ENCODE measurements around the gene FHIT. TPM values are rescaled to one million over a fixed set of nuclear protein-coding genes. Genes with fewer than 3 reads are reported as not detected.

FHIT gene
- total RNA-seq, 1 donor from 2014 or later = 16.1 TPM

- no peak for TF ChIP-seq CTCF (IDR thresholded peaks at IDR 0.05; ENCODE audit: unreplicated experiment)
- Mint-ChIP-seq H3K4me1 (ENCODE audit: low read depth) (peaks cover 9% of the 10 kb centered on the region), H3K36me3 (ENCODE audit: insufficient read depth) (no peaks in the 10 kb centered on the region), H3K4me3 (ENCODE audit: low read depth) (no peak overlapping the region), H3K27me3 (no peaks in the 10 kb centered on the region), H3K27ac (no peak overlapping the region), H3K9me3 (ENCODE audit: low read depth) (no peaks in the 10 kb centered on the region)
- DNase-seq (ENCODE audit: low spot score, unreplicated experiment) = no peak
These were observed 657.2 kb downstream of the FHIT start for GRCh38 chr3:60594025-60594424.

- H3K27ac Mint-ChIP-seq = no peak overlapping the region
- H3K9me3 Mint-ChIP-seq (ENCODE audit: low read depth) = no peaks in the 10 kb centered on the region
- H3K36me3 Mint-ChIP-seq (ENCODE audit: insufficient read depth) = no peaks in the 10 kb centered on the region
- no peak overlapping the region for H3K4me3 Mint-ChIP-seq (ENCODE audit: low read depth)
- no peaks in the 10 kb centered on the region for H3K27me3 Mint-ChIP-seq
- H3K4me1 Mint-ChIP-seq (ENCODE audit: low read depth) = no peaks in the 10 kb centered on the region
- DNase-seq (ENCODE audit: low spot score, unreplicated experiment) = no peak
- TF ChIP-seq CTCF (IDR thresholded peaks at IDR 0.05; ENCODE audit: unreplicated experiment) = no peak
These were observed 660.0 kb downstream of the FHIT start for GRCh38 chr3:60591267-60591666.

- no peaks in the 10 kb centered on the region for H3K4me1 Mint-ChIP-seq (ENCODE audit: low read depth)
- H3K9me3 Mint-ChIP-seq (ENCODE audit: low read depth) = no peaks in the 10 kb centered on the region
- H3K36me3 Mint-ChIP-seq (ENCODE audit: insufficient read depth) = no peaks in the 10 kb centered on the region
- no peak for TF ChIP-seq CTCF (IDR thresholded peaks at IDR 0.05; ENCODE audit: unreplicated experiment)
- no peak overlapping the region for H3K27ac Mint-ChIP-seq
- no peaks in the 10 kb centered on the region for H3K27me3 Mint-ChIP-seq
- DNase-seq (ENCODE audit: low spot score, unreplicated experiment) = no peak
- no peak overlapping the region for H3K4me3 Mint-ChIP-seq (ENCODE audit: low read depth)
These were observed 662.4 kb downstream of the FHIT start for GRCh38 chr3:60588806-60589205.

GRCh38 chr3:60585918-60586317 lies 665.3 kb downstream of the FHIT start:
- no peaks in the 10 kb centered on the region for H3K4me1 Mint-ChIP-seq (ENCODE audit: low read depth)

GRCh38 chr3:60584250-60584649 lies 667.0 kb downstream of the FHIT start:
- H3K27me3 Mint-ChIP-seq = no peaks in the 10 kb centered on the region

More at GRCh38 chr3:60585918-60586317, 665.3 kb downstream of the FHIT start:
- Mint-ChIP-seq H3K36me3 (ENCODE audit: insufficient read depth) (no peaks in the 10 kb centered on the region), H3K4me3 (ENCODE audit: low read depth) (no peak overlapping the region), H3K27ac (no peak overlapping the region), H3K9me3 (ENCODE audit: low read depth) (no peaks in the 10 kb centered on the region), H3K27me3 (no peaks in the 10 kb centered on the region)
- no peak for DNase-seq (ENCODE audit: low spot score, unreplicated experiment)
- TF ChIP-seq CTCF (IDR thresholded peaks at IDR 0.05; ENCODE audit: unreplicated experiment) = no peak

More at GRCh38 chr3:60584250-60584649, 667.0 kb downstream of the FHIT start:
- TF ChIP-seq CTCF (IDR thresholded peaks at IDR 0.05; ENCODE audit: unreplicated experiment) = no peak
- no peak for DNase-seq (ENCODE audit: low spot score, unreplicated experiment)
- no peaks in the 10 kb centered on the region for H3K36me3 Mint-ChIP-seq (ENCODE audit: insufficient read depth)
- H3K4me3 Mint-ChIP-seq (ENCODE audit: low read depth) = no peak overlapping the region
- no peaks in the 10 kb centered on the region for H3K9me3 Mint-ChIP-seq (ENCODE audit: low read depth)
- H3K27ac Mint-ChIP-seq = no peak overlapping the region
- H3K4me1 Mint-ChIP-seq (ENCODE audit: low read depth) = no peaks in the 10 kb centered on the region
